GM23248 (cell line): Measurements from ENCODE around the gene EPB41L4B.

ENCODE experiments used
- EZH2 ChIP-seq: fragments of 200-600 bp; sonication (generic); IDR thresholded peaks from 2 replicates; pipeline ENCODE4 v1.6.1; 2018; ENCODE audit warnings: antibody characterized with exemption, mild to moderate bottlenecking; ENCODE audit not compliant: insufficient read depth, poor library complexity, severe bottlenecking
- EZH2phosphoT487 ChIP-seq: fragments of 200-600 bp; sonication (generic); IDR thresholded peaks from 2 replicates; pipeline ENCODE4 v1.6.1; 2018; ENCODE audit warnings: antibody characterized with exemption, moderate library complexity, mild to moderate bottlenecking, low read depth; ENCODE audit not compliant: insufficient read depth

DNA sequence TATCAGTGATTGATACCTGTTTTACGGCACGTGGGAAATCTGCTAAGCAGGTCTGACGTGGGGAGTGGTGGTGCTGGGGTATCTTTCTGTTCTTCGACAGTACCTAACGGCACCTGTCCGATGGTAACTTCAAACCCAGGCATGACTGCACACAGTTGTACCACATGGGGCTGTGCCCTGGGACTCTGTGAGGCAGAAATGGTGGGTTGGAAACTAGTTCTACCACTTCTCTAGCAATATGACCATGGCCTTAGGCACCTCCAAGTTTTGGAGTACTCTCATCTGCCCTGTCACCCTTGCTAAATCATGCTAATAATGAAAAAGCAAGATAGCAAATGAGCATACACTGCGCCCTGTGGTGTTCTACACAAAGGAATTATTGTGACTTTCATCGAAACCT is 30.9 kb downstream of the EPB41L4B start:
- no peak for TF ChIP-seq EZH2
- TF ChIP-seq EZH2phosphoT487: no peak
